Measurements from ENCODE around the gene RASSF6.

Gene RASSF6

DNA sequence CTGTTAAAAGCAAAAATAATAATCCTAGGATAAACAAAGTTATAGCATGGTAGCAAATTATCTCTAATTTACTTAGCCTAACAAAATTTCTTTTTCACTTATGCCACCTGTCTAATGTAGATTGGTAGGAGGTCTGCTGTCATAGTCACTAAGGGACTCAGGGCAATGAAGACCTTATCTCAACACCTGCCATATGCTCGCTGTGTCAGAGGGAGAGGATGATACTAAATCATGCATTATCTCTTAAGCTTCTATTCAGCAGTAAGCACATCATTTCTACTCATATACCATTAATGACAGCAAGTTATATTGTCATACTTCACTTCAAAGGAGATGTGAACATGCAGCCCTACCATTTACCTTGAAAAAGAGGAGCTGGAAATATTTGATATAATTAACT is 94.6 kb downstream of the RASSF6 start:
- Histone ChIP-seq H3K36me3 (ENCODE audit: control insufficient read depth, low read length) (no peaks in the 10 kb centered on the region), H3K79me2 (ENCODE audit: control insufficient read depth, low read length) (no peaks in the 10 kb centered on the region), H3F3A (ENCODE audit: control insufficient read depth, insufficient read depth) (no peaks in the 10 kb centered on the region), H3K27ac (ENCODE audit: low read depth, low read length) (no peak overlapping the region), H3K27me3 (ENCODE audit: control insufficient read depth, low read length) (no peaks in the 10 kb centered on the region), H3K9me2 (replicated peaks; ENCODE audit: control insufficient read depth, low read length) (no peaks in the 10 kb centered on the region), H4K20me1 (ENCODE audit: control insufficient read depth, insufficient read depth, low read depth, low read length) (no peaks in the 10 kb centered on the region), H3K4me2 (ENCODE audit: low read length) (no peak overlapping the region), H3K4me3 (ENCODE audit: low read length) (no peak overlapping the region), H3K9me3 (ENCODE audit: control insufficient read depth, insufficient read depth, low read length) (no peaks in the 10 kb centered on the region), H3K4me1 (ENCODE audit: control insufficient read depth, low read length) (peaks cover 9% of the 10 kb centered on the region)
- no peak for TF ChIP-seq EZH2phosphoT487 (IDR thresholded peaks at IDR 0.05; ENCODE audit: borderline replicate concordance, low read length)
- TF ChIP-seq, protein P1, sequence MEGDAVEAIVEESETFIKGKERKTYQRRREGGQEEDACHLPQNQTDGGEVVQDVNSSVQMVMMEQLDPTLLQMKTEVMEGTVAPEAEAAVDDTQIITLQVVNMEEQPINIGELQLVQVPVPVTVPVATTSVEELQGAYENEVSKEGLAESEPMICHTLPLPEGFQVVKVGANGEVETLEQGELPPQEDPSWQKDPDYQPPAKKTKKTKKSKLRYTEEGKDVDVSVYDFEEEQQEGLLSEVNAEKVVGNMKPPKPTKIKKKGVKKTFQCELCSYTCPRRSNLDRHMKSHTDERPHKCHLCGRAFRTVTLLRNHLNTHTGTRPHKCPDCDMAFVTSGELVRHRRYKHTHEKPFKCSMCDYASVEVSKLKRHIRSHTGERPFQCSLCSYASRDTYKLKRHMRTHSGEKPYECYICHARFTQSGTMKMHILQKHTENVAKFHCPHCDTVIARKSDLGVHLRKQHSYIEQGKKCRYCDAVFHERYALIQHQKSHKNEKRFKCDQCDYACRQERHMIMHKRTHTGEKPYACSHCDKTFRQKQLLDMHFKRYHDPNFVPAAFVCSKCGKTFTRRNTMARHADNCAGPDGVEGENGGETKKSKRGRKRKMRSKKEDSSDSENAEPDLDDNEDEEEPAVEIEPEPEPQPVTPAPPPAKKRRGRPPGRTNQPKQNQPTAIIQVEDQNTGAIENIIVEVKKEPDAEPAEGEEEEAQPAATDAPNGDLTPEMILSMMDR (IDR thresholded peaks at IDR 0.05; ENCODE audit: low read depth, low read length, poor library complexity, severe bottlenecking), result no peak

DNA sequence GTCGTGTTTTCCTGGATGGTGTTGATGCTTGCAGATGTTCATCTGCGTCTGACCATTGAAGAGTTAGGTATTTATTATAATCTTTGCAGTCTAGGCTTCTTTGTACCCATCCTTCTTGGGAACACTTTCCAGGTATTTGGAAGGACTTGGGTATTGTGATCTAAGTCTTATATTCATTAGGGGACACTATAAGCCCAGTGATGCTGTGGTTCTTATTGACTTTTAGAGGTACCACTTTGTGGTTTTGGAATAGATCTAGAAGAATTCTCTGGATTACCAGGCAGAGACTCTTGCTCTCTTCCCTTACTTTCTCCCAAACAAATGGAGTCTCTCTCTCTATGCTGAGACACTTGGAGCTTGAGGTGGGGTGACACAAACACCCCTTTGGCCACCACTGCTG is 97.1 kb downstream of the RASSF6 start:
- Histone ChIP-seq H3K4me3 (ENCODE audit: low read length) (no peak overlapping the region), H3K9me3 (ENCODE audit: control insufficient read depth, insufficient read depth, low read length) (no peaks in the 10 kb centered on the region), H3F3A (ENCODE audit: control insufficient read depth, insufficient read depth) (no peaks in the 10 kb centered on the region), H3K27me3 (ENCODE audit: control insufficient read depth, low read length) (no peaks in the 10 kb centered on the region), H3K79me2 (ENCODE audit: control insufficient read depth, low read length) (no peaks in the 10 kb centered on the region), H3K9me2 (replicated peaks; ENCODE audit: control insufficient read depth, low read length) (no peaks in the 10 kb centered on the region), H4K20me1 (ENCODE audit: control insufficient read depth, insufficient read depth, low read depth, low read length) (no peaks in the 10 kb centered on the region), H3K27ac (ENCODE audit: low read depth, low read length) (no peak overlapping the region), H3K36me3 (ENCODE audit: control insufficient read depth, low read length) (no peaks in the 10 kb centered on the region), H3K4me1 (ENCODE audit: control insufficient read depth, low read length) (peaks cover 11% of the 10 kb centered on the region), H3K4me2 (ENCODE audit: low read length) (no peak overlapping the region)
- TF ChIP-seq EZH2phosphoT487 (IDR thresholded peaks at IDR 0.05; ENCODE audit: borderline replicate concordance, low read length), result no peak
- TF ChIP-seq, protein P1 (IDR thresholded peaks at IDR 0.05; ENCODE audit: low read depth, low read length, poor library complexity, severe bottlenecking), result no peak

All from DOHH2 (cell line).